Measurements from ENCODE around the gene ERAP2.

ERAP2 gene

DNA sequence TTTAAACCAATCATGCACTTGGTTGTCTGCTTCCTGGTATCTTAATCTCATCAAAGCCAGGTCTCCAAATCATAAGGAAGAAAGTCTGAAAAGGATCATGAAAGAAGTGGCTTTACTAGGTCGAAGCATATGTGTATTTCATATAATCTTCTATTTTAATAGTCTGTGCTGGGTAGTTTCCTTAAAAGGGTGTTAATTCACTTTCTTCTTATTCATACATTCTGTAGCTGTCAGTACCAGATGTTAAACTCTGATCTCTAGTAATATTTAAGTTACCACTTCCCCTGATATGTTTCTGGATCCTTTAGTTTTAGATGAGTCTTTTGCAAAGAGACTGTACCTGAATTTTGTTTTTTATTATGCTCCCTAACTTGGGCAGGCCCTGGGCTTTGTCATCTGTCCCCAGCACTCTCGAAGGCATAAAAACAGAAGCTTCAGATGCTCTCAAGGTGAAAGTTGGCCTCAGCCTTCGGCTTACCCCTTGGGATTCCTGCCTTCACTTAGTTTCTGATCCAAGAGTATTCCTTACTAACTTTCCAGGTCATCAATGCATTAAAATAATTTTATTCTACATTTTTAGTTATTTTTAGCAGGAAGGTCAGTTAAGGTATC lies 44.5 kb downstream of the ERAP2 start:
- H3K4me3 ChIP-seq: no peak overlapping the region
- DNase-seq: no peak
- H3K36me3 ChIP-seq: peaks cover 0 to 5% (median 0%) of the 10 kb centered on the region in 3 donors
- H3K27me3 ChIP-seq: no peaks in the 10 kb centered on the region
- TF ChIP-seq, protein P1, sequence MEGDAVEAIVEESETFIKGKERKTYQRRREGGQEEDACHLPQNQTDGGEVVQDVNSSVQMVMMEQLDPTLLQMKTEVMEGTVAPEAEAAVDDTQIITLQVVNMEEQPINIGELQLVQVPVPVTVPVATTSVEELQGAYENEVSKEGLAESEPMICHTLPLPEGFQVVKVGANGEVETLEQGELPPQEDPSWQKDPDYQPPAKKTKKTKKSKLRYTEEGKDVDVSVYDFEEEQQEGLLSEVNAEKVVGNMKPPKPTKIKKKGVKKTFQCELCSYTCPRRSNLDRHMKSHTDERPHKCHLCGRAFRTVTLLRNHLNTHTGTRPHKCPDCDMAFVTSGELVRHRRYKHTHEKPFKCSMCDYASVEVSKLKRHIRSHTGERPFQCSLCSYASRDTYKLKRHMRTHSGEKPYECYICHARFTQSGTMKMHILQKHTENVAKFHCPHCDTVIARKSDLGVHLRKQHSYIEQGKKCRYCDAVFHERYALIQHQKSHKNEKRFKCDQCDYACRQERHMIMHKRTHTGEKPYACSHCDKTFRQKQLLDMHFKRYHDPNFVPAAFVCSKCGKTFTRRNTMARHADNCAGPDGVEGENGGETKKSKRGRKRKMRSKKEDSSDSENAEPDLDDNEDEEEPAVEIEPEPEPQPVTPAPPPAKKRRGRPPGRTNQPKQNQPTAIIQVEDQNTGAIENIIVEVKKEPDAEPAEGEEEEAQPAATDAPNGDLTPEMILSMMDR (IDR thresholded peaks at IDR 0.05): no peak
- intact Hi-C loops (cut with DNase I; ENCODE audit: low total_unique reads): no loop called here
- no peak overlapping the region for H3K27ac ChIP-seq
- H3K4me1 ChIP-seq: peaks cover 0 to 8% (median 3%) of the 10 kb centered on the region in 4 donors
- no peaks in the 10 kb centered on the region for H3K9me3 ChIP-seq

DNA sequence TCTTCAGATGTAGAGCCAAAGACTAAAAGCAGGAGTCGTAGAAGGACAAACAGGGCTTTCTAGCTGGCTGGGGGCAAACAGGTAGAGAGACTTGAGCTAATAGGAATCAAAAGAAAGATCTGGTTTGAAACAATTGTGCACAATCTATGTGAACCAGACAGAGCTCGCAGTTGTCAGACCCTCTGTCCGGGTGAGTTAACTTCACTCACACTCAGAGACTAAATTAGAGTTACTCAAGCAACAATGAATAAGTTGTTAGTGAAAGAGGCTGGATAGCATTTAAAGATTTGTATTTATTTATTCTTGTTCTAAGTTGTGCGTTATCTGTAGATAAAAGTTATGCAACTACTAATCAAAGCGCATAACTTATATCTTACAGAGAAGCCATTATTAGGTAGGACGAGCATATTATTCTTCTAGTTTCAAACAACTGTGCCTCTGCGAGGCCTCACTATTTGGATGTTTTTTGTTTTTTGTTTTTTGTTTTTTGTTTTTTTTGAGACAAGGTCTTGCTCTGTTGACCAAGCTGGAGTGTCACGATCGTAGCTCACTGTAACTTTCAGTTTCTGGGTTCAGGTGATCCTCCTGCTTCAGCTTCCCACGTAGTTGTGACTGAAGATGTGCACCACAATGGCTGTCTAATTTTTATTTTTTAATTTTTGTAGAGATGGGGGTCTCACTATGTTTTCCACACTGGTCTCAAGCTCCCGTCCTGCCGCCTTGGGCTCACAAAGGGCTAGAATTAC lies 46.4 kb downstream of the ERAP2 start:
- H3K27ac ChIP-seq: no peak overlapping the region
- no peak for DNase-seq
- no peaks in the 10 kb centered on the region for H3K27me3 ChIP-seq
- no peak overlapping the region for H3K4me3 ChIP-seq
- no peaks in the 10 kb centered on the region for H3K36me3 ChIP-seq
- TF ChIP-seq, protein P1 (IDR thresholded peaks at IDR 0.05): no peak
- no peaks in the 10 kb centered on the region for H3K9me3 ChIP-seq
- H3K4me1 ChIP-seq: peaks cover 0 to 8% (median 3%) of the 10 kb centered on the region in 4 donors
- intact Hi-C loops (cut with DNase I; ENCODE audit: low total_unique reads): no loop called here

DNA sequence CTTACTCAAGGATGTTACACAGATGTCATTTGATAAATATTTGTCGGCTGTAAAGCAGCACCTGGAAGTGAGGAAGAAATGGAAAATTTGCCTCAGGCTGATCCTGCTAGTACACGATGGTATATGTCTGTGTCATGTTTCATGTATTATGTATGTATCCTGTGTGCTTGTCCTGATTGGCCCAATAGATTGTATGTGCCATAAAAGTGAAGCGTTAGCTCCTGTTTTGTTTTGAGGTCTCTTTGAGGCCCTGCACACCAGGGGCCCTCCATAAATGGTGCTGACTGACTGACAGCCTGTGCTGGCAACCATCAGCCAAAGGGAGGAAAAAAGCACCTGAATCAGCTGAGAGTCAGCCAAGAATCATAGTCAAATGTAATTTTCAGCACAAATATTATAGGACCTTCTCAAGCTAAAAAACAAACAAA lies 47.7 kb downstream of the ERAP2 start:
- DNase-seq: no peak
- H3K9me3 ChIP-seq: no peaks in the 10 kb centered on the region
- TF ChIP-seq, protein P1 (IDR thresholded peaks at IDR 0.05): no peak
- no peak overlapping the region for H3K4me3 ChIP-seq
- H3K36me3 ChIP-seq: no peaks in the 10 kb centered on the region
- H3K4me1 ChIP-seq: peaks cover 0 to 8% (median 3%) of the 10 kb centered on the region in 4 donors
- intact Hi-C loops (cut with DNase I; ENCODE audit: low total_unique reads): no loop called here
- H3K27me3 ChIP-seq: no peaks in the 10 kb centered on the region
- no peak overlapping the region for H3K27ac ChIP-seq

DNA sequence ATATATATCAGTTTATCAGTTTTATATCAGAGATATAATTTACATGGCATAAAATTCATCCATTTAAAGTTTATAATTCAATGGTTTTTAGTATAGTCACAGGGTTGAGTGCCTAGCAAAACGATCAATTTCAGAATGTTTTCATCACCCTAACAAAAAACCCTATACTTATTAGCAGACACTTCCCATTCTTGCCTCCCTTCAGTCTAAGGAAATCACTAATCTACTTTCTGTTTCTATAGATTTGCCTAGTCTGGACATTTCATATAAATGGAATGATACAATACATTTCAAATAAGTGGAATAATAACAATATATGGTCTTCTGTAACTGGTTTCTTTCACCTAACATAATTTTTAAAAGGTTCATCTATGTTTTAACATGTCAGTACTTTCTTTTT lies 50.0 kb downstream of the ERAP2 start:
- Histone ChIP-seq H3K27ac (no peak overlapping the region), H3K27me3 (no peaks in the 10 kb centered on the region), H3K4me3 (no peak overlapping the region), H3K9me3 (no peaks in the 10 kb centered on the region), H3K36me3 (no peaks in the 10 kb centered on the region), H3K4me1 (peaks cover 0 to 5% (median 2%) of the 10 kb centered on the region in 4 donors)
- intact Hi-C loops (cut with DNase I; ENCODE audit: low total_unique reads): no loop called here
- no peak for DNase-seq
- TF ChIP-seq, protein P1 (IDR thresholded peaks at IDR 0.05): no peak

DNA sequence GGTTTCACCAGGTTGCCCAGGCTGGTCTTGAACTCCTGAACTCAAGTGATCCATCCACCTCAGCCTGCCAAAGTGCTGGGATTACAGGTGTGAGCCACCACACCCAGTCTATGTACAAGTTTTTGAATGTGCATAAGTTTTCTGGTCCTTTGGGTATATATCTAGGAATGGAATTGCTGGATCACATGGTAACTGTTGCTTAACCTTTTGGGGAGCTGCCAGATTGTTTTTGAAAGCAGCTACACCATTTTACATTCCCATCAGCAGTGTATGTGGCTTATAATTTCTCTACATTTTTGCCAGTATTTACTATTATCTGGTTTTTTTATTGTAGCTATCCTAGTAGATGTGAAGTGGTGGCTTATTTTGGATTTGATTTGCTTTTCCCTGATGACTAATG lies 50.7 kb downstream of the ERAP2 start:
- Histone ChIP-seq H3K4me3 (no peak overlapping the region), H3K27ac (no peak overlapping the region), H3K9me3 (no peaks in the 10 kb centered on the region), H3K36me3 (no peaks in the 10 kb centered on the region), H3K4me1 (no peaks in the 10 kb centered on the region), H3K27me3 (no peaks in the 10 kb centered on the region)
- DNase-seq: no peak
- TF ChIP-seq, protein P1 (IDR thresholded peaks at IDR 0.05): no peak
- intact Hi-C loops (cut with DNase I; ENCODE audit: low total_unique reads): no loop called here
